IgD-negative memory B cell (primary cell): ENCODE results near the gene CLDN34. TPM values are rescaled to one million over a fixed set of nuclear protein-coding genes. Genes with fewer than 3 reads are reported as not detected.

Source experiments
- H3K27ac Mint-ChIP-seq, 3 donors: one replicate each; pipeline ENCODE4 v1.8.0; 2020 to 2022; ENCODE audit warnings: mild to moderate bottlenecking in 3 of 3, mixed read lengths in 3 of 3, moderate library complexity in 1 of 3
- H3K27me3 Mint-ChIP-seq: one replicate; pipeline ENCODE4 v1.8.0; 2021; ENCODE audit warnings: mixed read lengths
- H3K36me3 Mint-ChIP-seq: one replicate; pipeline ENCODE4 v1.8.0; 2020; ENCODE audit warnings: mild to moderate bottlenecking, mixed read lengths
- H3K4me1 Mint-ChIP-seq, 3 donors: one replicate each; pipeline ENCODE4 v1.8.0; 2020 to 2022; ENCODE audit warnings: mixed read lengths in 3 of 3, mild to moderate bottlenecking in 1 of 3
- H3K4me3 Mint-ChIP-seq, 4 donors: one replicate each; pipeline ENCODE4 v1.8.0; 2020 to 2022; ENCODE audit warnings: mild to moderate bottlenecking in 4 of 4, mixed read lengths in 4 of 4, moderate library complexity in 3 of 4
- H3K9me3 Mint-ChIP-seq, 3 donors: one replicate each; pipeline ENCODE4 v1.8.0; 2020 to 2021; ENCODE audit warnings: mixed read lengths in 3 of 3, mild to moderate bottlenecking in 1 of 3
- polyA plus RNA-seq: library from polyadenylated mRNA; unstranded; fragments of 300-500 nt; fragmentation: Illumina TruSeq; gene quantifications from one replicate; pipeline ENCODE4 v1.2.3, GENCODE V29; 2021

CLDN34 gene
- polyA plus RNA-seq, 1 donor from 2014 or later = not detected

GRCh38 chrX:9948406-9948805, 18.8 kb upstream of the CLDN34 start:
- Mint-ChIP-seq H3K9me3 (peaks cover 2 to 12% (median 7%) of the 10 kb centered on the region in 3 donors), H3K36me3 (no peaks in the 10 kb centered on the region), H3K27me3 (no peaks in the 10 kb centered on the region), H3K4me1 (peaks cover 0 to under 1% (median 0%) of the 10 kb centered on the region in 3 donors), H3K27ac (peak overlapping the region in 1 of 3 donors; percentile 39), H3K4me3 (no peak overlapping the region)

- Mint-ChIP-seq H3K27me3 (no peaks in the 10 kb centered on the region), H3K4me1 (peaks cover 0 to 3% (median 0%) of the 10 kb centered on the region in 3 donors), H3K9me3 (peaks cover 3 to 22% (median 17%) of the 10 kb centered on the region in 3 donors)
Measured at GRCh38 chrX:9952300-9952699, 14.9 kb upstream of the CLDN34 start.

GRCh38 chrX:9953396-9953795, 13.8 kb upstream of the CLDN34 start:
- Mint-ChIP-seq H3K36me3 (no peaks in the 10 kb centered on the region), H3K9me3 (peaks cover 3 to 22% (median 17%) of the 10 kb centered on the region in 3 donors), H3K4me1 (peaks cover 0 to 4% (median 3%) of the 10 kb centered on the region in 3 donors), H3K27ac (no peak overlapping the region), H3K27me3 (no peaks in the 10 kb centered on the region), H3K4me3 (no peak overlapping the region)

More at GRCh38 chrX:9952300-9952699, 14.9 kb upstream of the CLDN34 start:
- H3K27ac Mint-ChIP-seq = peak overlapping the region in 1 of 3 donors; percentile 14
- H3K36me3 Mint-ChIP-seq = no peaks in the 10 kb centered on the region
- H3K4me3 Mint-ChIP-seq = no peak overlapping the region

GRCh38 chrX:9955506-9955905, 11.7 kb upstream of the CLDN34 start:
- Mint-ChIP-seq H3K9me3 (peaks cover 5 to 19% (median 17%) of the 10 kb centered on the region in 3 donors), H3K4me3 (no peak overlapping the region), H3K36me3 (no peaks in the 10 kb centered on the region), H3K27ac (no peak overlapping the region), H3K4me1 (peaks cover 2 to 5% (median 4%) of the 10 kb centered on the region in 3 donors), H3K27me3 (peaks cover 3% of the 10 kb centered on the region)

GRCh38 chrX:9957743-9958142, 9.4 kb upstream of the CLDN34 start:
- H3K4me3 Mint-ChIP-seq = peak overlapping the region in 3 of 4 donors; percentile 5 to 76 (median 25)
- H3K36me3 Mint-ChIP-seq = no peaks in the 10 kb centered on the region
- H3K27ac Mint-ChIP-seq = no peak overlapping the region
- peaks cover 3 to 11% (median 11%) of the 10 kb centered on the region in 3 donors for H3K9me3 Mint-ChIP-seq
- peaks cover 2 to 5% (median 4%) of the 10 kb centered on the region in 3 donors for H3K4me1 Mint-ChIP-seq
- peaks cover 3% of the 10 kb centered on the region for H3K27me3 Mint-ChIP-seq

- Mint-ChIP-seq H3K27ac (no peak overlapping the region), H3K27me3 (peaks cover 3% of the 10 kb centered on the region), H3K4me1 (peaks cover 2 to 5% (median 4%) of the 10 kb centered on the region in 3 donors), H3K9me3 (peaks cover 3 to 11% (median 11%) of the 10 kb centered on the region in 3 donors), H3K36me3 (no peaks in the 10 kb centered on the region), H3K4me3 (peak overlapping the region in 3 of 4 donors; percentile 5 to 76 (median 25))
Measured at GRCh38 chrX:9958183-9958582, 9.0 kb upstream of the CLDN34 start.

GRCh38 chrX:9961750-9962149, 5.4 kb upstream of the CLDN34 start:
- Mint-ChIP-seq H3K27ac (no peak overlapping the region), H3K27me3 (peaks cover 3% of the 10 kb centered on the region), H3K36me3 (no peaks in the 10 kb centered on the region), H3K4me3 (peak overlapping the region in 1 of 4 donors; percentile 0), H3K9me3 (peaks cover 0 to 4% (median 0%) of the 10 kb centered on the region in 3 donors), H3K4me1 (peaks cover 2 to 4% (median 3%) of the 10 kb centered on the region in 3 donors)

- Mint-ChIP-seq H3K27me3 (peaks cover 3% of the 10 kb centered on the region), H3K4me3 (no peak overlapping the region), H3K27ac (no peak overlapping the region), H3K4me1 (peaks cover 7 to 13% (median 13%) of the 10 kb centered on the region in 3 donors), H3K36me3 (no peaks in the 10 kb centered on the region), H3K9me3 (peaks cover 0 to 6% (median 3%) of the 10 kb centered on the region in 3 donors)
Measured at GRCh38 chrX:9977635-9978034, 10.5 kb downstream of the CLDN34 start.

GRCh38 chrX:9980401-9980800, 13.2 kb downstream of the CLDN34 start:
- H3K36me3 Mint-ChIP-seq = no peaks in the 10 kb centered on the region
- H3K4me3 Mint-ChIP-seq = no peak overlapping the region
- H3K4me1 Mint-ChIP-seq = peaks cover 7 to 13% (median 13%) of the 10 kb centered on the region in 3 donors
- H3K9me3 Mint-ChIP-seq = peaks cover 0 to 1% (median 0%) of the 10 kb centered on the region in 3 donors
- peaks cover 1% of the 10 kb centered on the region for H3K27me3 Mint-ChIP-seq
- H3K27ac Mint-ChIP-seq = peak overlapping the region in 2 of 3 donors; percentile 35 to 45

- Mint-ChIP-seq H3K4me3 (peak overlapping the region in 2 of 4 donors; percentile 10 to 32), H3K9me3 (no peaks in the 10 kb centered on the region), H3K27ac (peak overlapping the region; percentile 13 to 91 (median 35)), H3K4me1 (peaks cover 7 to 13% (median 13%) of the 10 kb centered on the region in 3 donors), H3K36me3 (no peaks in the 10 kb centered on the region), H3K27me3 (peaks cover 2% of the 10 kb centered on the region)
Measured at GRCh38 chrX:9980927-9981326, 13.8 kb downstream of the CLDN34 start.

- H3K27ac Mint-ChIP-seq = peak overlapping the region in 1 of 3 donors; percentile 43
- H3K27me3 Mint-ChIP-seq = peaks cover 2% of the 10 kb centered on the region
- H3K4me3 Mint-ChIP-seq = no peak overlapping the region
- H3K4me1 Mint-ChIP-seq = peaks cover 7 to 13% (median 13%) of the 10 kb centered on the region in 3 donors
- H3K9me3 Mint-ChIP-seq = no peaks in the 10 kb centered on the region
- H3K36me3 Mint-ChIP-seq = no peaks in the 10 kb centered on the region
Measured at GRCh38 chrX:9983441-9983840, 16.3 kb downstream of the CLDN34 start.

- Mint-ChIP-seq H3K36me3 (no peaks in the 10 kb centered on the region), H3K27me3 (peaks cover 2% of the 10 kb centered on the region), H3K4me3 (no peak overlapping the region), H3K27ac (no peak overlapping the region), H3K9me3 (no peaks in the 10 kb centered on the region), H3K4me1 (peaks cover 7 to 13% (median 13%) of the 10 kb centered on the region in 3 donors)
Measured at GRCh38 chrX:9983846-9984245, 16.7 kb downstream of the CLDN34 start.

GRCh38 chrX:9988762-9989161, 21.6 kb downstream of the CLDN34 start:
- Mint-ChIP-seq H3K27ac (no peak overlapping the region), H3K9me3 (no peaks in the 10 kb centered on the region), H3K4me1 (no peaks in the 10 kb centered on the region), H3K36me3 (no peaks in the 10 kb centered on the region), H3K4me3 (no peak overlapping the region), H3K27me3 (peaks cover 2% of the 10 kb centered on the region)

- no peaks in the 10 kb centered on the region for H3K27me3 Mint-ChIP-seq
- no peaks in the 10 kb centered on the region for H3K36me3 Mint-ChIP-seq
- H3K4me1 Mint-ChIP-seq = peaks cover 0 to 1% (median 0%) of the 10 kb centered on the region in 3 donors
- H3K27ac Mint-ChIP-seq = peak overlapping the region in 1 of 3 donors; percentile 25
- no peak overlapping the region for H3K4me3 Mint-ChIP-seq
- no peaks in the 10 kb centered on the region for H3K9me3 Mint-ChIP-seq
Measured at GRCh38 chrX:9992061-9992460, 24.9 kb downstream of the CLDN34 start.

- no peaks in the 10 kb centered on the region for H3K27me3 Mint-ChIP-seq
- peaks cover 0 to 3% (median 1%) of the 10 kb centered on the region in 3 donors for H3K4me1 Mint-ChIP-seq
- H3K4me3 Mint-ChIP-seq = no peak overlapping the region
- H3K27ac Mint-ChIP-seq = no peak overlapping the region
- H3K36me3 Mint-ChIP-seq = no peaks in the 10 kb centered on the region
- H3K9me3 Mint-ChIP-seq = no peaks in the 10 kb centered on the region
Measured at GRCh38 chrX:9992724-9993123, 25.6 kb downstream of the CLDN34 start.

GRCh38 chrX:9995855-9996339, 28.7 kb downstream of the CLDN34 start:
- no peak overlapping the region for H3K4me3 Mint-ChIP-seq
- H3K27ac Mint-ChIP-seq = no peak overlapping the region
- H3K36me3 Mint-ChIP-seq = no peaks in the 10 kb centered on the region
- H3K9me3 Mint-ChIP-seq = no peaks in the 10 kb centered on the region
- peaks cover 0 to 4% (median 4%) of the 10 kb centered on the region in 3 donors for H3K4me1 Mint-ChIP-seq
- H3K27me3 Mint-ChIP-seq = no peaks in the 10 kb centered on the region
